Measurements from ENCODE around the gene GAS5.
"Not testable (repeated sequence)": the region's sequence is repeated elsewhere in the genome, so short reads cannot be mapped to it uniquely, and the experiment has no call there.

The GAS5 gene

DNA sequence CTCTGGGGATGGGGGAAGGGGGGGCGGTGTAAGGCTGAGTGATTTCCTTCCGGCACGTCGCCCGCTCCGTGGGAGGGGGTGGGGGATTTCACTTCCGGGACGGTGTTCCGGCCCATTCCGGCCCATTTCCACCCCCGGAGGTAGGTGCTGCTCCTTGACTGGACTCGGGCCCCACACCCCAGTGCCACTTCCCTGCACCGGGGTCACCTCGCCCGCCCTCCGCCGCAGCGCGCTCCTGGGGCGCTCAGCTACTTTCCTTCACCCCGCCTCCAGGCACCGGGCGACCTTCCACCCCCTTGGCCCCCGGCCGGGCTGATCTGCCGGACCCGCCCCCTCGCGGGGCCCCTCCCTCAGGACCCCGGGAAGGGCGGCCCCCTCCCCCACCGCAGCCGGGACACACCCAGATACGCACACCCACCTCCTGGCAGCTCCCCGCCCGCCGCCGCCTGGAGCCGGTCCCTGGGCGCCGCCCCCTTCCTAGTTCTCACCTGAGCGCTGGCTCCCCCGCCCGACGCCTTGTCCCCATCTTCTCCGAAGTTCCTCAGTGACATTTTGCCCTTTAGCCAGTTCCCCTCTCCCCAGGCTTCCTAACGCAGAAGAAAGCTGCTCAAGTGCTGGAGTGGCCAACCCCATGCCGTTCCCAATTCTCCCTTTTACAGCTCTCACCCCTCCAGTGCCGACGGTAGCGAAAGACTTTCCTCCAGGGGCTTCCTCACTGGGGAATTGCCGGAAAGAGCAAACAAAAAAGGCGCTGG, 654 bp upstream of the GAS5 start, which contains the start of gene ZBTB37:
Gene ZBTB37, plus strand, starts transcription at position 115 of the 755 bp plus-strand sequence. CDS start 1,846 bp downstream, outside the sequence.
- DNase-seq, result peak; percentile 92

DNA sequence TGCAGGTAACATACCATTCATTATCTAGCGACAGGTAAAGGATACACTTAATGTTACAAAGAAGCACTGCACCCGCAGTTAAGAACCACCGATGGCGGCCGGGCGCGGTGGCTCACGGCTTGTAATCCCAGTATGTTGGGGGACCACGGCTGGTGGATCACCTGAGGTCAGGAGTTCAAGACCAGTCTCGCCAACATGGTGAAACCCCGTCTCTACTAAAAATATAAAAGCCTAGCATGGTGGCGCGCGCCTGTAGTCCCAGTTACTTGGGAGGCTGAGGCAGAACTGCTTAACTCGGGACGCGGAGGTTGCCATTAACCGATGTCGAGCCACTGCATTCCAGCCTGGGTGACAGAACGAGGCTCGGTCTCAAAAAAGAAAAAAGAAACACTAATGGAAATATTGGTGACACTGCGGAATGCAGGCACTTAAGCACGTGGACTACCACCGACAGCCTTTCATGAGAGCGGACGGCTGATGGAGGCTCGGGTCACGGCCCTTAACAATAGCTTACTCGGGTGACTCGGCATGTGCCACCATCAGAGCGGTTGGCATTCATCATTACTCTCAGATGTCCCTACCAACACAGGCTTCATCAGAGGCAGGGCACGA, 542 bp downstream of the GAS5 start:
- no peak for DNase-seq

DNA sequence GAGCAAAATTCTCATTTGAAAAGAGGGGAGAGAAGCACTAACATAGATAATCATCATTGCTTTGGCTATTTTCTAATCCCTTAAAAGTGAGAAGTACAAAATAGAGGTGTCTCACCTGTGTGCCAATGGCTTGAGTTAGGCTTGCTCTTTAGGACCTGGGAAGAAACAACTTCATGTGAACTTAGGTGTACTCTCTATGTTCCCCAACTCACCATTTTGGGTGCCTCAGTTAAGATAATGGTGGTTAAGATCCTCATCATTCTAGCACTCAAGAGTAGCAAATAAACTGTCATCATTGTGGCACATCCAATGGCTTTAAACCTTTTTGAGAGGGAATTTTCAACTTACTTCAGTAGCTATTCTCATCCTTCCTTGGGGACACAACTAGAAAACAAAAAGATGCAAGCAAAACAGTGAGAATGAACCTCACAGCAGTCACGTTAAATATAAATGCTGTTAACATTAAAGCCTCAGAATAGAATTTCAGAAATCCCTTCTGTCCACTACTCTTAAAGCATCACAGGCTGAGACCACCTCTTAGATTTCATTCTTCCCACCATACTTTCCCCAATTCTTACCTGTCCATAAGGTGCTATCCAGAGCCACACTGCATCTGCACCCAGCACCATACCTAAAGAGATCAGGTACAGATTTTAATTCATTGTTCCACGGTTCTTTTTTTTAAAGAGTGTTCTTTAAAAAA, 1.2 kb downstream of the GAS5 start:
- DNase-seq, result no peak

DNA sequence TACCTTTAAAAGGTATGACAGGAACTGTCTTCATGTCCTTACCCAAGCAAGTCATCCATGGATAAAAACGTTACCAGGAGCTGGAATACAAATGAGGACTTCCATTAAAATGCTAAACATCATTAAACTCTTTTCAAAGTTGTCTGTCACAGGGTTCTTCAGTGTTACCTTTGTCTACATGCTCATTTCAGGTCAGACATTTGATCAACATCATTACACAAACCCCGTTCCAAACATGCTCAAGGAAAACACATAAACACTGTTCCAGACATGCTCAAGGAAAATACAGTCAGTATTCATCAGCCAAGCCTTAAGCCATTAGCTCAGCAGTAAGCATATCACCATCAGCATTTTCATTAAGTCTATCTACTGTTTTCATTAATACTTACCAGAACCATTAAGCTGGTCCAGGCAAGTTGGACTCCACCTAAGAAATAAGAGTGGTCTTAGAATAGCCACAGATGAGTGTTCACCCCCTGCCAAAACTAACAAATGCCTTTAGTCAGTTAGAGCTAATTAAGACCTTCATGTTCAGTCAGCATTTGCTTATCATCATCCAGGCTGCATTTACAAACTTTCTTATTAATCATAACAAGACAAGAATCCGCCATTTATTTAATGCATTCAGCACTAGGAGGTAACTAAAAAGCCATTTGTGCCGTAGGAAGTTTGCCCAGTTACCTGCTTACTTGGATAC, 2.2 kb downstream of the GAS5 start:
- no peak for DNase-seq

DNA sequence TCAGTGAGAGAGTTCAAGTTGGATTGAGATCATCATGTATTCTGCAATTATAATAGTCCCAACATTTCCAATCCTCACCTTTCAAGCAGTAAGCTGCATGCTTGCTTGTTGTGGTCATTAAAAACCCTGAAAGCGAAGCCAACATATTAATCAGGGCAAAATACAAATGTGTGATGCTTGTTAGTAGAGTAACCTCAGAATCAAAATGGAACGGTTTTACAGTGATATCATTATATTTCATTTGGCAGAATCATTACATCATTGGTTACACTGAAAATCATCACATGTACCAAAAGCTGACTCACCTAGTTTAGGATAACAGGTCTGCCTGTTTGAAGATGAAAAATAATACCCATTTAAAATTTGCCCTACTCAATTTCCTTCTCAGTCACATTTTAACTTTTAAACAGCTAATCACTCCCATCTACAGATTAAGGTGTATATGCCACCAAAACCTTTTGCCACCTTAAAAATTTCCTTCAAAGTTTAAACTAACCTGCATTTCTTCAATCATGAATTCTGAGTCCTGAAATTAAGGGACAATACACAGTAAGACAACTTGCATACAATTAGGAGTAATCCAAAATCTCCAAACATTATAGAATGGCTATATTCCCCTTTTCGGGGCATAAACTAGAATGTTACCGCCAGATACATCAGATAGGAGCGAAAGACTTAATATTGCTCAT, 3.5 kb downstream of the GAS5 start:
- DNase-seq, result no peak

DNA sequence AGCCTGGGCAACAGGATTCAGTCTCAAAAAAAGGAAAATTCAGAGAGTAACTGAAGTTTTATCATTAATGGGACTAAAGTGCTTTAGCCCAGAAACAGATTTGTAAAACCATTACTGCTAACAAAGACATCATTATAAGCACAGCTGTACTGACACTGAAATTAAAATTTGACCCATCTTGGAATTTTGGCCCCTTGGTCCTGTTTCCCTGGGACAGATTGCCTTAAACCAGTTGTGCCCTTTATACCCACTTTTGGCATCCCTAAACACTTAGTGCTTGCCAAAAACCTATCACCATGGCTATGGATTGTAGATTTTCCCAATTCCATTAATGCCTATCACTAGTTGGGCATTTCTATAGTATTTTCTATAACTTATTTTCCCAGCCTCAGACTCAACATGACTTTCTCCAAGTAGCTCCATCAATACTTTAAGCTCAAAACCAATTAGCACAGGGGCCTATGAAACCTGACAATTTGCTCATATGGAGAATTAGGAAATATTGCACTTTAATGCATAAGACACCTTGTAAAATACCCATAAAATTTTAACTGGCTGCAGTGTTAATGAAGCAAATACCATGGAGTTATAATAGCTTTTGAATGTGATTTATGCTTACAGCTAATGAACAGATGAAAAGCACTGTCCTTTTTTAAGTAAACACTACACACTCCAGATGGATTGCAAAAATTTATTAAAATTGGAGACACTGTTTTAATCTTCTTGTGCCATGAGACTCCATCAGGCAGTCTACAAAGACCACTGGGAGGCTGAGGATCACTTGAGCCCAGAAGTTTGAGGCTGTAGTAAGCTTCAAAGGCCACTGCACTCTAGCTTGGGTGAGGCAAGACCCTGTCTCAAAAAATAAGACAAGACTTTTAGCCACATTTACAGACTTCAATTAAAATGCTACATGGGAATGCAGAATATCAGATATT, 4.3 kb downstream of the GAS5 start:
- DNase-seq, result no peak

DNA sequence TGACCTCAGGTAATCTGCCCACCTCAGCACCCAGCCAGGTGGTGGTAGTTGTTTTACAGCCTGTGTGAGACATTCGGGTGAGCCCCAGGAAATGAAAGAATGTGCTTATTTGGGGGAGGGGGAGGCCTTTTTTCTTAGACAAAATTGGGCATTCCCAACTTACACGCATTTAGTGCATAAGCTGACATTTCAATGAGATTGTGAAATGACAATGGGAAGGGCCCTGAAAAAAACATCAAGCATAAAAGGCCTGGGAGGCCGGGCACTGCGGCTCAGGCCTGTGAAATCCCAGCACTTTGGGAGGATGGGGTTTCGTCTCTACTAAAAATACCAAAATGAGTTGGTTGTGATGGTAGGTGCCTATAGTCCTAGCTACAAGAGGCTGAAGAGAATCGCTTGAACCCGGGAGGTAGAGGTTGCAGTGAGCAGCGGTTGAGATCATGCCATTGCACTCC, 5.0 kb downstream of the GAS5 start:
- DNase-seq, result no peak

DNA sequence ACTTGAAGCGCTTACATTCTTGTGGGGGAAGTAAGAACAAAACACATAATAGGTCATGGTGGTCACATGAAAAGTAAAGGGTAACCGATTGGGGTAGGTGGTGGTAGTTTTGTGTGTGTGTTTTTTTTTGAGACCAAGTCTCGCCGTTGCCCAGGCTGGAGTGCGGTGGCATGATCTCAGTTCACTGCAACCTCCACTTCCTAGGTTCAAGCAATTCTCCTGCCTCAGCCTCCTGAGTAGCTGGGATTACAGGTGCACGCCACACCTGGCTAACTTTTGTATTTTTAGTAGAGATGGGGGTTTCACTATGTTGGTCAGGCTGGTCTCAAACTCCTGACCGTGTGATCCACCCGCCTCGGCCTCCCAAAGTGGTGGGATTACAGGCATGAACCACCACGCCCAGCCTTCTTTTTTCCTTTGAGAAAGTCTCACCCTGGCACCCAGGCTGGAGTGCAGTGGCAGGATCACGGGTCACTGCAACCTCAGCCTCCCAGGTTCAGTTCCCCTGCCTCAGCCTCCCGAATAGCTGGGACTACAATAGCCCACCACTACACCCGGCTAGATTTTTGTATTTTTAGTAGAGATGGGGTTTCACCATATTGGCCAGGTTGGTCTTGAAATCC, 5.5 kb downstream of the GAS5 start:
- not testable (repeated sequence) for DNase-seq

DNA sequence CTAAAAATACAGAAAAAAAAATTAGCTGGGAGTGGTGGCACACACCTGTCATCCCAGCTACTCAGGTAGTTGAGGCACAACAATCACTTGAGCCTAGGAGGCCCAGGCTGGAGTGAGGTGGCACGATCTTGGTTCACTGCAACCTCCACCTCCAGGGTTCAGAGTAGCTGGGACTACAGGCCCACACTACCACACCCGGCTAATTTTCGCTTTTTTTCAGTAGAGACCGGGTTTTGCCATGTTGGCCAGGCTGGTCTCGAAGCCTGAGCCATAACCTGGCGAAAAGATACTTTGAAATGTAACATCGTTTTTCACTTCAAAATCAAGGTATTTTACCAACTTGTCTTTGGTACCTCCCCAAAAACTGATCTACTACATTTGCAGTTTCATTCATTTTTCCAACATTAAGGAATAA, 6.1 kb downstream of the GAS5 start:
- DNase-seq, result no peak

DNA sequence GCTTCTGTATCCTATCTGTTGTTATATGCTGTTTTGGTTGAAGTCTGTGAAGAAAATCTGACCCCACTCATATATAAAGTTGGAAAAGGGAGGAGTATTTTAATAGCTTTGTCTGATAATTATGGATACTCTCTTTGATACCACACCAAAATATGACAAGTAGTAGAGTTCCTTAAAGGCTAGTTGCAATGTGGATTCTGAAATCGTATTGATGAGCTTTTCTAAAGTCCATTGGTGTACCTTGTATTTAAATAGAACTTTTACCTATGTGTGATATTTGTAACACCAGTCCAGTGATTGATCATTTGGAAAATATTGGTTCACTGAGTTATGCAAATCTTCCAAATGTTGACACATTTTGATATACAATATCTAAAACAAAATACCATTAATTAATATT, 7.7 kb downstream of the GAS5 start:
- no peak for DNase-seq

DNA sequence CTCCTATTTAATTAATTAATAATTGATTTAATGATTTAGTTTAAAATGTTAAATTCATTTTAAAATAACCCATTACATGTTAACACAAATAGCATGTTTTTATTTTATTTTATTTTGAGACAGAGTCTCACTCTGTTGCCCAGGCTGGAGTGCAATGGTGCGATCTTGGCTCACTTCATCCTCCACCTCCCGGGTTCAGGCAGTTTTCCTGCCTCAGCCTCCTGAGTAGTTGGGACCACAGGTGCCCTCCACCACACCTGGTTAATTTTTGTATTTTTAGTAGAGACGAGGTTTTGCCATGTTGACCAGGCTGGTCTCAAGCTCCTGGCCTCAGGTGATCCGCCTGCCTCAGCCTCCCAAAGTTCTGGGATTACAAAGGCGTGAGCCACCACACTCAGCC, 8.2 kb downstream of the GAS5 start:
- DNase-seq, result not testable (repeated sequence)

DNA sequence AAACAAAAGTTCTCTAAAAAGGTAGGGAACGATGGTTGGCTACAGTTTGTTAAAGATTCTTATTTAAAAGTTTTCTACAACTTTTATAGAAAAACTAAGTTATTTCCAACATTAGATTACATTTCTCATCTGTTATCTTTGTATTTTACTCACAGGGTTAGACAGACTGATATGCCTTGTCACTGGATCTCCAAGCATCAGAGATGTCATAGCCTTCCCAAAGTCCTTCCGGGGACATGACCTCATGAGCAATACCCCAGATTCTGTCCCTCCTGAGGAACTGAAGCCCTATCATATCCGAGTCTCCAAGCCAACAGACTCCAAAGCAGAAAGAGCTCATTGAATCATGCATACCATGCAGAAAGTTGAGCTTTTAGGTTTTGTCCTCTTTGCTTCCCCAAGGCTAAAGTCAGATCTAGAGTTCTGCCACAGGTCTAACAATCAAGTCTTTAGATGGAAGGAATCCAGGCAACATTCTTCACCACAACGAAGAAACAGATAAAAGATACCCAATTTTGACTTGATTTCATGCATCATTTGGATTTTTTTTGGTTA, 10.3 kb downstream of the GAS5 start:
- DNase-seq, result no peak

DNA sequence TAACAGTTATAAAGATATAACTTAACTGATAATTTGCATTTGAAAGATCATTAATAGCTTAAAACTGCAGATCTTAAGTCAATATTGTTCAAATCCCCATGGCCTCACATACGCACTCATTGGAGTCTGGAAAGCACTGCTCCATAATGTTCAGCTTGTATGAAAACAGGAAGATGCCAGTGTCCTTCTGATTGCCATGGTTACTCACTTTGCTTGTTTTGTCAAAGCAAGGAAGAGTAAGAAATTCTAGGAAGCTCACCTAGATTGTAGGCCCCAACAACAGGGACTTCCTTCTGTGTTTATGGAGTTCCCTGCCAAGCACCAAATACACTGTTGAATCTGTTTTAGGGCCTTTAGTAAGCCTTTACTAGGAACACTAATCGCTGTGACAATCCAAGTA, 10.9 kb downstream of the GAS5 start:
- no peak for DNase-seq

DNA sequence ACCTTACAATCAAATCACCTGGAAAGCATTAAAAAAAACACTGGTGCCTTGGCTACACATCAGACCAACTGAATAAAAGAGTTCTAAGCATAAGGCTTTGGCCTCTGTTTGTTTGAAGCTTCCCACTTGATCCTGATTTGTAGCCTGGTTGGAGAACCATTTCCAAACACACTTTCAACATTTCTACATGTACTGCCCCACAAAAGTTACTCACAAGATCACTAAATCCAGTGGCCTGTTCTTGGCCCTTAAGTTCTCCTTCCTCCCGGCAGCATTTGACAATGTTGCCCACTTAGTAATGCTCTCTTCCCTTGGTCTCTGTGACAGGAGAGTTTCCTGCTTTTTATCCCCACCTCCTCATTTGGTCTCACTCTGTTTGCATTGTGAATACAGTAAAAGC, 11.8 kb downstream of the GAS5 start:
- DNase-seq, result no peak

DNA sequence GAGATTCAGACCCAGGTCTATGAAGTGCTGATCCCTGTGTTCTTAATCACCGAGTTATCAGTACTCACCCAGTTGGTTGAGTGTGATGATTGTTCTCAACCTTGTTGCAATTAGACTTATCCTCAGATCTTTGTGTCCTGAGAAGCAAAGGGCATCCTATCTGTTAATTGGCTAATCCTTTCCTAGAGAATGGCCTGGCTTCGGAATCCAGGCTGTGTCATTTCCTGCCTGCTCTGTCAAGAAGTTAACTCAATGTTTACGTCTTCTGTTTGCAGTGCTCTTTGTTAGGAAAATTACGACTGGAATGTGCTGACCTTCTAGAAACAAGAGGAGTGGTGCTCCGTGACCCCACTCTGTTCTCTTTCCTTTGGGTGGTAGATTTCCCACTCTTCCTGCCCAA, 14.7 kb downstream of the GAS5 start:
- no peak for DNase-seq

DNA sequence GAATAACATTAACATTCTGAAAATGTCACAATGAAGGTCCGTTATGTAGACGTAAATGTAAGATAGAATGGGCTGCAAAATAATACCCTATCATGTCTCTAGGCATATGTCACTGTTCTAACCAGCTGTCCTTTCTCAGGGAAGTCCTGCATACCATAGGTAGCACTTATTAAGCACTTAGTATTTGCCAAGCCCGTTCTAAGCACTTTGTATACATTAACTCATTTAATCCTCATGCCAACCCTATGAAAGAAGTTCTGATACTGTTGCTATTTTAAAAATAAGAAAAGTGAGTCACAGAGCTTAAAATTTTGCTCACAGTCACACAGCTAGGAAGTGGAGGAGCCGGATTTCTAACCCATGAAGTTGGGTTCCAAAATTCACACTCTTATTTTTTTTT, 15.7 kb downstream of the GAS5 start:
- DNase-seq, result no peak

DNA sequence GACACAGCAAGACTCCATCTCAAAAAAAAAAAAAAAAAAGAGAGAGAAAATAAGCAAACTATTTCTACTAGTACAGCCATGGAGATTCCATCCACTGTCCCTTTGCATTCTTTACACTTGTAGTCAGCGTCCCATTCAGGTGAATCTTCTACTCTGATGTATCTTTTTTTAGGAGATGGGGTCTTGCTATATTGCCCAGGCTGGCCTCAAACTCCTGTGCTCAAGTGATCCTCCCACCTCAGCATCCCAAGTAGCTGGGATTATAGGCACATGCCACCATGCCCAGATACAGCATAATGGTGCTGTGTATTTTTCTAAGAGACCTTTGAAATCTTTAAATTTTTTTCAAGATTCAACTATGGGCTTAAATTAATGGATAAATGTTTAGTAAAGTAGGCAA, 35.0 kb downstream of the GAS5 start:
- DNase-seq, result no peak

DNA sequence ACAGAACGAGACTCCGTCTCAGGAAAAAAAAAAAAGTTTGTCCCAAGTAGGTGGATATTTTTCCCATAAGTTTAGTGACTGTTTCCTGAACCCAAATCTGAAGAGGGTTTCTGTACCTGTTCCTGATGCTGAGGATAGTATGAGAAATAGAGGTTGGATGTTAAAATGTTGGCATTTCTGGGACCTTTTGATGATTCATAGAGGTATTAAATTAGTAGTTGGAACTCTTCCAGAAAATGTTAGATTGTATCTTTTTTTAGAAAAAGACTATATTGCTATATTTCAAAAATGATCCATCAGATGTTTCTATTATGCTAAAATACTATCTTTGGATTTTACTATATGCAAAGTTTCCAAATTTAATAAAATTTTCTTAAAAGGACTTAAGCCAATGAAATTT, 40.2 kb downstream of the GAS5 start:
- DNase-seq, result no peak

DNA sequence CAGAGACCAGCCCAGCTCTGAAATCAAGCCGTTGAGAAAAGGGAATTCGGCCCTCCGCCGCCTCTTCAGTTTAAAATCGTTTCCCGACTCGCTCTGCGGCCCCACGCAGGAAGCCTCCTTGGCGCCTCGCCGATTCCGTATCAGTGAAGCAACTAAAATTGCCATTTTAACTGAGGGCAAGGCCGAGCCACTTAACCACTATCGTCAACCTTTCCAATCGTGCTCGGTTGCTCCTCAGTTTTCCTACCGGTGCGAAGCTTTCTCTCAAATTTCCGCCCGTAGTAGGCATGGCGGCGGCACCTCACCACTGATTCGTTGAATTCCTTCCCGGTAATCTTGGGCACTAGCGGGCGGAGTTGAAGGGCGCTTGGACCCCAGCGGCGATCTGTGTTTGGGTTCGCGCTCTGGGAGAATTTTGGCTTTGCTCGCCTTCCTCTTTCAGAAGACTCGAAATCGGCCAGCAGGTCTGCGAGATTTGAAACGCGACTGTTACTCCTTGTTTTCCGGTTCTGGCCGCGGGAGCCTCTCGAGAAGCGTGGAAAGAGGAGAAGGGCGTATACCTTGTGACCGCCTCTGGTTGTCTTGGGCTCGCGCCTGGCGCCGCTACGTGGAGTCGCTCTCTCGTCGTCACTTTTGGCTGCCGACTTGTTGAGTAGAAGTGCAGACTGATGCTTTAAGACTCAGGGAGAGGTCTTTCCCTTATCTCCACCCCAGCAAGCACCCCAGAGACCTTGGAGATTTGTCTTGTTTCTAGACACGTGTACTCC, 43.3 kb downstream of the GAS5 start, which contains the start of the genes CENPL and DARS2:
Gene CENPL, minus strand, starts transcription at position 569 of the 767 bp plus-strand sequence. CDS start 13,584 bp downstream, outside the sequence.
Gene DARS2, plus strand, starts transcription at position 359 of the 767 bp plus-strand sequence. CDS start 557 bp downstream, outside the sequence.
- peak; percentile 98 for DNase-seq

Data from NCI-H510A treated with DMSO at 0.1 percent for 48 hours (cell line).